Colonic mucosa (tissue), 4 donors: Measurements from ENCODE around the gene G0S2. TPM values are rescaled to one million over a fixed set of nuclear protein-coding genes. Genes with fewer than 3 reads are reported as not detected.

ENCODE experiments used
- DNase-seq: peaks from one replicate; pipeline ENCODE4 v3.0.0-alpha.2; 2020
- H3K27ac ChIP-seq: fragments of 200-600 bp; one replicate; pipeline ENCODE4 v1.8.0; 2021
- H3K27me3 ChIP-seq: fragments of 200-600 bp; one replicate; pipeline ENCODE4 v1.8.0; 2021
- H3K36me3 ChIP-seq: fragments of 200-600 bp; one replicate; pipeline ENCODE4 v1.8.0; 2021
- H3K4me1 ChIP-seq: fragments of 200-600 bp; one replicate; pipeline ENCODE4 v1.8.0; 2021; ENCODE audit warnings: mild to moderate bottlenecking
- H3K4me3 ChIP-seq: fragments of 200-600 bp; one replicate; pipeline ENCODE4 v1.8.0; 2021
- H3K9ac ChIP-seq, 2 donors: one replicate each; pipeline ENCODE4 v1.7.0; 2013; ENCODE audit warnings: control low read depth in 2 of 2, low read depth in 2 of 2, low read length in 2 of 2
- H3K9me3 ChIP-seq: fragments of 200-600 bp; one replicate; pipeline ENCODE4 v1.8.0; 2021
- intact Hi-C: fragments of 100-400 bp; cut with DNase I; formaldehyde crosslinking; loops from one replicate; pipeline ENCODE4 v1.14.1; 2022
- total RNA-seq, 2 donors: library from RNA; stranded (reverse); fragmentation: NEBNext Ultra II Directional in 1 of 2; extraction: Animal tissue kit (Norgen Biotek cat#: 25700) in 1 of 2; gene quantifications; one replicate each; pipeline ENCODE4 v1.2.1, GENCODE V29; 2021
- TF ChIP-seq, protein P1 (sequence below): fragments of 200-600 bp; IDR thresholded peaks from one replicate; pipeline ENCODE4 v1.8.0; 2022; ENCODE audit warnings: antibody characterized with exemption, mild to moderate bottlenecking
- donor health status: healthy.
- donor health status: DM: no; HTN: no; CAD: no.
- donor health status: DM: no; HTN: no; CAD: no.

The G0S2 gene
- total RNA-seq, 2 donors from 2014 or later: 24.3 to 24.7 TPM

DNA sequence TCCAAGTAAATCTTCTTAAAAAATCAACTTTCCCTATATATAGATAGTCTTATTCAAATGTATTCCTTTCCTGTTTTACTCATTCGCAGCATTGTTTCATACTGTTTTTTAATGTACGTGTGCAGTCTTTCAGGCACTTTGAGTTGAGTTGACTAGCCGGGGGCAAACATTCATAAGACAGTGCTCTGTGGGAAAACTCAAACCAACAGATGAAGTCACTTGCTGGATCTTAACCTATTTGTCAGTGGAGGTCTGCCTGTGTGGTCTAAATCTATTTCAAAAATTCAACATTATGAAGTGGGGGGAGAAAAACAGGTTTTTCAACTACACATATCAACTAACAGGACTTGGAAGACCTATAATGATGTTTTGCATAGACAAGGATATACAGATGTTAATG is 35.6 kb downstream of the G0S2 start:
- Histone ChIP-seq H3K27me3 (no peaks in the 10 kb centered on the region), H3K9ac (no peak overlapping the region), H3K27ac (no peak overlapping the region), H3K4me1 (no peaks in the 10 kb centered on the region), H3K4me3 (no peak overlapping the region), H3K9me3 (no peaks in the 10 kb centered on the region), H3K36me3 (no peaks in the 10 kb centered on the region)
- intact Hi-C loops: no loop called here
- DNase-seq: no peak
- TF ChIP-seq, protein P1, sequence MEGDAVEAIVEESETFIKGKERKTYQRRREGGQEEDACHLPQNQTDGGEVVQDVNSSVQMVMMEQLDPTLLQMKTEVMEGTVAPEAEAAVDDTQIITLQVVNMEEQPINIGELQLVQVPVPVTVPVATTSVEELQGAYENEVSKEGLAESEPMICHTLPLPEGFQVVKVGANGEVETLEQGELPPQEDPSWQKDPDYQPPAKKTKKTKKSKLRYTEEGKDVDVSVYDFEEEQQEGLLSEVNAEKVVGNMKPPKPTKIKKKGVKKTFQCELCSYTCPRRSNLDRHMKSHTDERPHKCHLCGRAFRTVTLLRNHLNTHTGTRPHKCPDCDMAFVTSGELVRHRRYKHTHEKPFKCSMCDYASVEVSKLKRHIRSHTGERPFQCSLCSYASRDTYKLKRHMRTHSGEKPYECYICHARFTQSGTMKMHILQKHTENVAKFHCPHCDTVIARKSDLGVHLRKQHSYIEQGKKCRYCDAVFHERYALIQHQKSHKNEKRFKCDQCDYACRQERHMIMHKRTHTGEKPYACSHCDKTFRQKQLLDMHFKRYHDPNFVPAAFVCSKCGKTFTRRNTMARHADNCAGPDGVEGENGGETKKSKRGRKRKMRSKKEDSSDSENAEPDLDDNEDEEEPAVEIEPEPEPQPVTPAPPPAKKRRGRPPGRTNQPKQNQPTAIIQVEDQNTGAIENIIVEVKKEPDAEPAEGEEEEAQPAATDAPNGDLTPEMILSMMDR: no peak

DNA sequence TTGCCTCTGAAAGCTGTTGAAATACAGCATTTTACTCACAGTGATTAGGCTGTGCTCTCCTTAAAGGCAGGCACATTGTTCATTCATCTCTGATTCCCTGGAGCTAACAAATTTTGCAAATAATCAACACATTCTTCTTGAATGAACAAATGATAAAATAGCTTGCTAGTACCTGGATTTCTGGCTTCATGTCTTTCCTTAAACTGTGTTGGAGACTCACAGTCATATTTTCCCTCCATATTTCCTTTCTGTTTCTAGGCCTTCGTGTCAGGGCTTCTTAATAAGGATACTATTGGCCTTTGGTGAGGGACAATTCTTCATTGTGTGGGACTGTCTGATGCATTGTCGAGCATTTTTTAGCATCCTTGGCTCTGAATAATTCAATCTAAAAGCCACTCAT is 39.1 kb downstream of the G0S2 start:
- intact Hi-C loops: no loop called here
- Histone ChIP-seq H3K27me3 (no peaks in the 10 kb centered on the region), H3K4me3 (no peak overlapping the region), H3K36me3 (no peaks in the 10 kb centered on the region), H3K4me1 (no peaks in the 10 kb centered on the region), H3K9ac (no peak overlapping the region), H3K9me3 (no peaks in the 10 kb centered on the region), H3K27ac (no peak overlapping the region)
- no peak for DNase-seq
- TF ChIP-seq, protein P1: no peak

DNA sequence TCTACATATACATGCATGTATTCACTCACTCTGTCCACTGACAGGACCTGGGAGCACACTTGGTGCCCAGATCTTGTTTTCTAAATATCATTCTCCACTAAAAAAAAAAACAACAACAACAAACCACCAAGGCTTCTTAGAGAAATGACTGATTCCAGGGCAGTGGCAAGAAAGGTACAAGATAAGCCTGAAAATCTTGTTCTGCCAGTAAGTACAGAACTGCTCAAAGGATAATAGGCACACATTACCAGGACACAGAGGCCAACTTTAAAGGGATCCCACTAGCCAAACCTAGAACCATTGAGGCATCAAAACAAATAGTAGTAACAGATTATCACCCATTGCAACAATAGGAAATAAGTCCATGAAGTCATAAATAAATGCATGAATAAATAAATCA is 40.1 kb downstream of the G0S2 start:
- no peak overlapping the region for H3K27ac ChIP-seq
- DNase-seq: no peak
- TF ChIP-seq, protein P1: no peak
- H3K4me3 ChIP-seq: no peak overlapping the region
- H3K36me3 ChIP-seq: no peaks in the 10 kb centered on the region
- intact Hi-C loops: no loop called here
- no peaks in the 10 kb centered on the region for H3K4me1 ChIP-seq
- no peak overlapping the region for H3K9ac ChIP-seq
- H3K9me3 ChIP-seq: no peaks in the 10 kb centered on the region
- no peaks in the 10 kb centered on the region for H3K27me3 ChIP-seq

DNA sequence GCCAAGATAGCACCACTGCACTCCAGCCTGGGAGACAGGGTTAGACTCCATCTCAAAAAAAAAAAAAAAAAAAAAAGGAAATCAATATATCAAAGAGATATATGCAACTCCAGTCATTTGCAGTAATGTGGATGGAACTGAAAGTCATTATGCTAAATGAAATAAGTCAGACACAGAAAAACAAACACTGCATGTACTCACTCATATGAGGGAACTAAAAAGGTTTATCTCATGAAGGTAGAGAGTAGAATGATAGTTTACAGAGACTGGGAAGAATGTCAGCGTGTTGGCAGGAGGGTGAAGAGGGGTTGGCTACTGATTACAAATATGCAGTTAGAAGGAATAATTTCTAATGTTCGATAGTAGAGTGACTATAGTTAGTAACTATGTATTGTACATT is 42.6 kb downstream of the G0S2 start:
- H3K27ac ChIP-seq: no peak overlapping the region
- TF ChIP-seq, protein P1: no peak
- H3K9me3 ChIP-seq: no peaks in the 10 kb centered on the region
- H3K9ac ChIP-seq: no peak overlapping the region
- no peak overlapping the region for H3K4me3 ChIP-seq
- no peaks in the 10 kb centered on the region for H3K4me1 ChIP-seq
- intact Hi-C loops: no loop called here
- H3K36me3 ChIP-seq: no peaks in the 10 kb centered on the region
- DNase-seq: no peak
- no peaks in the 10 kb centered on the region for H3K27me3 ChIP-seq

DNA sequence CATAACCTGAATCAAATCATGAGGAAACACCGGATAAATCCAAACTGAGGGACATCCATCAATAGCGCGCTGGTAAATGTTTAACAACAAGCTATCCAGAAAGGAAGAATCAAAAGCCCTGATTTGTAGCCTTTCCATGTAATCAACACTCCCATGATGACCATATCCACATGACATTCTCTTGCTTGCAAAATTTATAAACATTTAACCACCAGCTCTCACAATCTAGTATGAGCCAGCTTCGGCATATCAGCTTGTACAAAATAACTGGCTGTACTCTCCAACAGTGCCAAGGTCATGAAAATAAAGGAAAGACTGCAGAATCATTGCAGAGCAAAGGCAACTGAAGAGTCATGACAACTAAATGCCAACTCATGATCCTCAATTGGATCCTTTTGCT is 45.1 kb downstream of the G0S2 start:
- Histone ChIP-seq H3K4me3 (no peak overlapping the region), H3K36me3 (no peaks in the 10 kb centered on the region), H3K27me3 (no peaks in the 10 kb centered on the region), H3K4me1 (no peaks in the 10 kb centered on the region), H3K9ac (no peak overlapping the region), H3K9me3 (no peaks in the 10 kb centered on the region), H3K27ac (no peak overlapping the region)
- no peak for DNase-seq
- TF ChIP-seq, protein P1: no peak
- intact Hi-C loops: no loop called here

DNA sequence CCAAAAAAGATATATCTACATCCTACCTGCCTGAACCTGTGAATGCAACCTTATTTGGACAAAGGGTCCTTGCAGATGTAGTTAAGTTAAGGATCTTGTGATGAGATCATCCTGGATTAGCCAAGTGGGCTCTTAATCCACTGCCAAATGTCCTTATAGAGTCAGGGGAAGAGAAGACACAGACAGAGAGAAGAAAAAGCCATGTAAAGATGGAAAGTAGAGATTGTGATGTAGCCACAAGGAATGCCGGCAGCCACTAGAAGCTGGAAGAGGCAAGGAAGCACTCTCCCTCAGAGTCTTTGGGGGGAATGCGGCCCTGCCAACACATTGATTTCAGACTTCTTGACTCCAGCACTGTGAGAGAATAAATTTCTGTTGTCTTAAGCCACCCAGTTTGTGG is 45.6 kb downstream of the G0S2 start:
- Histone ChIP-seq H3K9me3 (no peaks in the 10 kb centered on the region), H3K36me3 (no peaks in the 10 kb centered on the region), H3K9ac (no peak overlapping the region), H3K4me3 (no peak overlapping the region), H3K27ac (no peak overlapping the region), H3K4me1 (no peaks in the 10 kb centered on the region), H3K27me3 (no peaks in the 10 kb centered on the region)
- intact Hi-C loops: no loop called here
- TF ChIP-seq, protein P1: no peak
- DNase-seq: no peak
